HL-60 (cell line): ENCODE measurements around the gene MRAP2.

Experiments used
- DNase-seq, 2 experiments: peaks; one replicate each; pipeline ENCODE4 v3.0.0-alpha.2; 2010 to 2020; ENCODE audit warnings: low read depth in 1 of 2, low spot score in 1 of 2
- H3K27ac ChIP-seq: fragments of 250-450 bp; sonication (Bioruptor Pico); replicated peaks from 2 replicates; pipeline ENCODE4 v1.5.1; 2020; ENCODE audit warnings: mild to moderate bottlenecking, moderate library complexity
- H3K27me3 ChIP-seq: fragments of 250-450 bp; sonication (Bioruptor Pico); 2 replicates; pipeline ENCODE4 v1.5.1; 2021; ENCODE audit warnings: mild to moderate bottlenecking, moderate library complexity; ENCODE audit not compliant: insufficient read depth, poor library complexity, severe bottlenecking
- H3K4me3 ChIP-seq: replicated peaks from 2 replicates; pipeline ENCODE4 v1.5.1; 2011; ENCODE audit warnings: mild to moderate bottlenecking, control low read depth, low read length; ENCODE audit not compliant: insufficient read depth
- GABPA ChIP-seq: IDR thresholded peaks from 2 replicates; pipeline ENCODE4 v1.6.1; 2012; ENCODE audit warnings: low read depth
- POLR2AphosphoS5 ChIP-seq: IDR thresholded peaks from 2 replicates; pipeline ENCODE4 v1.6.1; 2012; ENCODE audit warnings: low read depth
- SPI1 ChIP-seq: IDR thresholded peaks from 2 replicates; pipeline ENCODE4 v1.6.1; 2012; ENCODE audit warnings: low read depth, mild to moderate bottlenecking, borderline replicate concordance
- TF ChIP-seq, protein P1 (sequence below): IDR thresholded peaks from one replicate; pipeline ENCODE4 v1.5.1; 2011; ENCODE audit warnings: low read length, control low read depth, inconsistent platforms; ENCODE audit not compliant: insufficient read depth
- TF ChIP-seq, protein P2 (sequence below): IDR thresholded peaks from 2 replicates; pipeline ENCODE4 v1.6.1; 2012; ENCODE audit warnings: low read depth; ENCODE audit not compliant: insufficient replicate concordance

Gene MRAP2

DNA sequence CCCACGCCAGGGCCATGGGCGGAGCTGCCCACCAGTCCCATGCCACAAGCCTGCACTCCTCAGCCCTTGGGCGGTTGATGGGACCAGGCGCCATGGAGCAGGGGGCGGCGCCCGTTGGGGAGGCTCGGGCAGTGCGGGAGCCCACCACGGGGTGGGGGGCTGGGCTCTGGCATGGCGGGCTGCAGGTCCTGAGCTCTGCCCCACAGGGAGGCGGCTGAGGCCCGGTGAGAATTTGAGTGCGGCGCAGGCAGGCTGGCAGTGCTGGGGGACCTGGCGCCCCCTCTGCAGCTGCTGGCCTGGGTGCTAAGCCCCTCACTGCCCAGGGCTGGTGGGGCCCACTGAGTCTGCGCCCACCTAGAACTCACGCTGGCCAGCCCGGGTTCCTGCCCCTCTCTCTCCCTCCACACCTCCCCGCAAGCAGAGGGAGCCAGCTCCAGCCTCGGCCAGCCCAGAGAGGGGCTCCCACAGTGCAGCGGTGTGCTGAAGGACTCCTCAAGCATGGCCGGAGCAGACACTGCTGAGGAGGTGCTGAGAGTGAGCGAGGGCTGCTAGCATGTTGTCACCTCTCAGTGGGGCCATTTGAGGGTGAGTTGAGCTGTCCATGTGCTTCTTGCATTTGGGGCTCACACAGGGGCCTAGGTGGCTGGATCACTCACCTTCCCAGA is 4.0 kb downstream of the MRAP2 start:
- DNase-seq: no peak
- no peak overlapping the region for H3K4me3 ChIP-seq
- TF ChIP-seq SPI1: no peak
- TF ChIP-seq, protein P1, sequence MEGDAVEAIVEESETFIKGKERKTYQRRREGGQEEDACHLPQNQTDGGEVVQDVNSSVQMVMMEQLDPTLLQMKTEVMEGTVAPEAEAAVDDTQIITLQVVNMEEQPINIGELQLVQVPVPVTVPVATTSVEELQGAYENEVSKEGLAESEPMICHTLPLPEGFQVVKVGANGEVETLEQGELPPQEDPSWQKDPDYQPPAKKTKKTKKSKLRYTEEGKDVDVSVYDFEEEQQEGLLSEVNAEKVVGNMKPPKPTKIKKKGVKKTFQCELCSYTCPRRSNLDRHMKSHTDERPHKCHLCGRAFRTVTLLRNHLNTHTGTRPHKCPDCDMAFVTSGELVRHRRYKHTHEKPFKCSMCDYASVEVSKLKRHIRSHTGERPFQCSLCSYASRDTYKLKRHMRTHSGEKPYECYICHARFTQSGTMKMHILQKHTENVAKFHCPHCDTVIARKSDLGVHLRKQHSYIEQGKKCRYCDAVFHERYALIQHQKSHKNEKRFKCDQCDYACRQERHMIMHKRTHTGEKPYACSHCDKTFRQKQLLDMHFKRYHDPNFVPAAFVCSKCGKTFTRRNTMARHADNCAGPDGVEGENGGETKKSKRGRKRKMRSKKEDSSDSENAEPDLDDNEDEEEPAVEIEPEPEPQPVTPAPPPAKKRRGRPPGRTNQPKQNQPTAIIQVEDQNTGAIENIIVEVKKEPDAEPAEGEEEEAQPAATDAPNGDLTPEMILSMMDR: no peak
- TF ChIP-seq, protein P2, sequence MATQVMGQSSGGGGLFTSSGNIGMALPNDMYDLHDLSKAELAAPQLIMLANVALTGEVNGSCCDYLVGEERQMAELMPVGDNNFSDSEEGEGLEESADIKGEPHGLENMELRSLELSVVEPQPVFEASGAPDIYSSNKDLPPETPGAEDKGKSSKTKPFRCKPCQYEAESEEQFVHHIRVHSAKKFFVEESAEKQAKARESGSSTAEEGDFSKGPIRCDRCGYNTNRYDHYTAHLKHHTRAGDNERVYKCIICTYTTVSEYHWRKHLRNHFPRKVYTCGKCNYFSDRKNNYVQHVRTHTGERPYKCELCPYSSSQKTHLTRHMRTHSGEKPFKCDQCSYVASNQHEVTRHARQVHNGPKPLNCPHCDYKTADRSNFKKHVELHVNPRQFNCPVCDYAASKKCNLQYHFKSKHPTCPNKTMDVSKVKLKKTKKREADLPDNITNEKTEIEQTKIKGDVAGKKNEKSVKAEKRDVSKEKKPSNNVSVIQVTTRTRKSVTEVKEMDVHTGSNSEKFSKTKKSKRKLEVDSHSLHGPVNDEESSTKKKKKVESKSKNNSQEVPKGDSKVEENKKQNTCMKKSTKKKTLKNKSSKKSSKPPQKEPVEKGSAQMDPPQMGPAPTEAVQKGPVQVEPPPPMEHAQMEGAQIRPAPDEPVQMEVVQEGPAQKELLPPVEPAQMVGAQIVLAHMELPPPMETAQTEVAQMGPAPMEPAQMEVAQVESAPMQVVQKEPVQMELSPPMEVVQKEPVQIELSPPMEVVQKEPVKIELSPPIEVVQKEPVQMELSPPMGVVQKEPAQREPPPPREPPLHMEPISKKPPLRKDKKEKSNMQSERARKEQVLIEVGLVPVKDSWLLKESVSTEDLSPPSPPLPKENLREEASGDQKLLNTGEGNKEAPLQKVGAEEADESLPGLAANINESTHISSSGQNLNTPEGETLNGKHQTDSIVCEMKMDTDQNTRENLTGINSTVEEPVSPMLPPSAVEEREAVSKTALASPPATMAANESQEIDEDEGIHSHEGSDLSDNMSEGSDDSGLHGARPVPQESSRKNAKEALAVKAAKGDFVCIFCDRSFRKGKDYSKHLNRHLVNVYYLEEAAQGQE: no peak
- no peak for TF ChIP-seq POLR2AphosphoS5
- TF ChIP-seq GABPA: no peak
- H3K27me3 ChIP-seq: no peaks in the 10 kb centered on the region
- H3K27ac ChIP-seq: no peak overlapping the region

DNA sequence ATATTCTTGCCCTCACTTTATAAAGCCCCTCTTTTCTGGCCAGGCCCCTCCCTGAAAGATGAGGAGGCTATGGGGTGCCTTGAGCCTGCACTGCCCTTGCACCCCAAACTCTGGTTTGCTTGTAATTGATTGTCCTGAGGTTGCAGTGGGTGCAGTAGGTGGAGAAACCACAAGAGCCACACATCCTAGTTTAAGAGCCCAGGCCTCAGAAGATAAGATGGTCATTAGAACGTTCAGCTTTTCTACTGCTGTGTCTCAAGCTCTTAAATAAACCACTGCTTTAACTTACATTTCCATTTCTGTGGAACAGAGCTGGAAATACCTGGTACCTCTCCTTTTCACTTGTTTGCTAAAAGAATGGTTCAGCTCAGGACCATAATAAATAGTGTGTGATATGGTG is 9.0 kb downstream of the MRAP2 start:
- no peak overlapping the region for H3K27ac ChIP-seq
- no peaks in the 10 kb centered on the region for H3K27me3 ChIP-seq
- H3K4me3 ChIP-seq: no peak overlapping the region
- TF ChIP-seq, protein P2: no peak
- no peak for TF ChIP-seq GABPA
- no peak for TF ChIP-seq POLR2AphosphoS5
- no peak for TF ChIP-seq SPI1
- TF ChIP-seq, protein P1: no peak
- DNase-seq: no peak

DNA sequence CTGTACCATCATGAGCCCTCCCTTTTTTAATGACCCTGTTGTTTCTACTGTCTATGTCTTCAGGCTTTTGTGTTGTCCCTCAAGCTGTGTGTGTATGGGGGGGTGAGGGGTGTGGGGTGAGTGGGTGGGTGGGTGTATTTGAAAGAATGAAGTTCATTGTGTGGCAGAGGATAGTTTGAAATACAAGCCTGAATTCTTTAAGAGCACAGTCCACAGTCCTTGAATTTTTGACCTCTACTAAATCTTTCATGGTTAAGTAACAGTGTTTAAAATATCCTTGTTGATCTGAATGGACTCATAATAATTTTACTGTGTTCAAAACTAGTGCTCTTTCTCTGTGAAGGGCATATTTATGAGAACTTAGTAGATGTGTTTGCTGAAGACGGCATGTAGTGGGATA is 10.0 kb downstream of the MRAP2 start:
- H3K4me3 ChIP-seq: no peak overlapping the region
- TF ChIP-seq, protein P1: no peak
- TF ChIP-seq SPI1 (no peak), GABPA (no peak), POLR2AphosphoS5 (no peak)
- TF ChIP-seq, protein P2: no peak
- H3K27ac ChIP-seq: no peak overlapping the region
- DNase-seq: no peak
- H3K27me3 ChIP-seq: no peaks in the 10 kb centered on the region
